Measurements from ENCODE around the gene BCCIP. TPM values are rescaled to one million over a fixed set of nuclear protein-coding genes. Genes with fewer than 3 reads are reported as not detected.

Gene BCCIP
- total and polyA plus RNA-seq, 2 of the 8 experiments (the other 6 are each of a cell fraction or from before 2014, with no cell fraction given), result 33.9 to 120 TPM

- TF ChIP-seq, protein P1, sequence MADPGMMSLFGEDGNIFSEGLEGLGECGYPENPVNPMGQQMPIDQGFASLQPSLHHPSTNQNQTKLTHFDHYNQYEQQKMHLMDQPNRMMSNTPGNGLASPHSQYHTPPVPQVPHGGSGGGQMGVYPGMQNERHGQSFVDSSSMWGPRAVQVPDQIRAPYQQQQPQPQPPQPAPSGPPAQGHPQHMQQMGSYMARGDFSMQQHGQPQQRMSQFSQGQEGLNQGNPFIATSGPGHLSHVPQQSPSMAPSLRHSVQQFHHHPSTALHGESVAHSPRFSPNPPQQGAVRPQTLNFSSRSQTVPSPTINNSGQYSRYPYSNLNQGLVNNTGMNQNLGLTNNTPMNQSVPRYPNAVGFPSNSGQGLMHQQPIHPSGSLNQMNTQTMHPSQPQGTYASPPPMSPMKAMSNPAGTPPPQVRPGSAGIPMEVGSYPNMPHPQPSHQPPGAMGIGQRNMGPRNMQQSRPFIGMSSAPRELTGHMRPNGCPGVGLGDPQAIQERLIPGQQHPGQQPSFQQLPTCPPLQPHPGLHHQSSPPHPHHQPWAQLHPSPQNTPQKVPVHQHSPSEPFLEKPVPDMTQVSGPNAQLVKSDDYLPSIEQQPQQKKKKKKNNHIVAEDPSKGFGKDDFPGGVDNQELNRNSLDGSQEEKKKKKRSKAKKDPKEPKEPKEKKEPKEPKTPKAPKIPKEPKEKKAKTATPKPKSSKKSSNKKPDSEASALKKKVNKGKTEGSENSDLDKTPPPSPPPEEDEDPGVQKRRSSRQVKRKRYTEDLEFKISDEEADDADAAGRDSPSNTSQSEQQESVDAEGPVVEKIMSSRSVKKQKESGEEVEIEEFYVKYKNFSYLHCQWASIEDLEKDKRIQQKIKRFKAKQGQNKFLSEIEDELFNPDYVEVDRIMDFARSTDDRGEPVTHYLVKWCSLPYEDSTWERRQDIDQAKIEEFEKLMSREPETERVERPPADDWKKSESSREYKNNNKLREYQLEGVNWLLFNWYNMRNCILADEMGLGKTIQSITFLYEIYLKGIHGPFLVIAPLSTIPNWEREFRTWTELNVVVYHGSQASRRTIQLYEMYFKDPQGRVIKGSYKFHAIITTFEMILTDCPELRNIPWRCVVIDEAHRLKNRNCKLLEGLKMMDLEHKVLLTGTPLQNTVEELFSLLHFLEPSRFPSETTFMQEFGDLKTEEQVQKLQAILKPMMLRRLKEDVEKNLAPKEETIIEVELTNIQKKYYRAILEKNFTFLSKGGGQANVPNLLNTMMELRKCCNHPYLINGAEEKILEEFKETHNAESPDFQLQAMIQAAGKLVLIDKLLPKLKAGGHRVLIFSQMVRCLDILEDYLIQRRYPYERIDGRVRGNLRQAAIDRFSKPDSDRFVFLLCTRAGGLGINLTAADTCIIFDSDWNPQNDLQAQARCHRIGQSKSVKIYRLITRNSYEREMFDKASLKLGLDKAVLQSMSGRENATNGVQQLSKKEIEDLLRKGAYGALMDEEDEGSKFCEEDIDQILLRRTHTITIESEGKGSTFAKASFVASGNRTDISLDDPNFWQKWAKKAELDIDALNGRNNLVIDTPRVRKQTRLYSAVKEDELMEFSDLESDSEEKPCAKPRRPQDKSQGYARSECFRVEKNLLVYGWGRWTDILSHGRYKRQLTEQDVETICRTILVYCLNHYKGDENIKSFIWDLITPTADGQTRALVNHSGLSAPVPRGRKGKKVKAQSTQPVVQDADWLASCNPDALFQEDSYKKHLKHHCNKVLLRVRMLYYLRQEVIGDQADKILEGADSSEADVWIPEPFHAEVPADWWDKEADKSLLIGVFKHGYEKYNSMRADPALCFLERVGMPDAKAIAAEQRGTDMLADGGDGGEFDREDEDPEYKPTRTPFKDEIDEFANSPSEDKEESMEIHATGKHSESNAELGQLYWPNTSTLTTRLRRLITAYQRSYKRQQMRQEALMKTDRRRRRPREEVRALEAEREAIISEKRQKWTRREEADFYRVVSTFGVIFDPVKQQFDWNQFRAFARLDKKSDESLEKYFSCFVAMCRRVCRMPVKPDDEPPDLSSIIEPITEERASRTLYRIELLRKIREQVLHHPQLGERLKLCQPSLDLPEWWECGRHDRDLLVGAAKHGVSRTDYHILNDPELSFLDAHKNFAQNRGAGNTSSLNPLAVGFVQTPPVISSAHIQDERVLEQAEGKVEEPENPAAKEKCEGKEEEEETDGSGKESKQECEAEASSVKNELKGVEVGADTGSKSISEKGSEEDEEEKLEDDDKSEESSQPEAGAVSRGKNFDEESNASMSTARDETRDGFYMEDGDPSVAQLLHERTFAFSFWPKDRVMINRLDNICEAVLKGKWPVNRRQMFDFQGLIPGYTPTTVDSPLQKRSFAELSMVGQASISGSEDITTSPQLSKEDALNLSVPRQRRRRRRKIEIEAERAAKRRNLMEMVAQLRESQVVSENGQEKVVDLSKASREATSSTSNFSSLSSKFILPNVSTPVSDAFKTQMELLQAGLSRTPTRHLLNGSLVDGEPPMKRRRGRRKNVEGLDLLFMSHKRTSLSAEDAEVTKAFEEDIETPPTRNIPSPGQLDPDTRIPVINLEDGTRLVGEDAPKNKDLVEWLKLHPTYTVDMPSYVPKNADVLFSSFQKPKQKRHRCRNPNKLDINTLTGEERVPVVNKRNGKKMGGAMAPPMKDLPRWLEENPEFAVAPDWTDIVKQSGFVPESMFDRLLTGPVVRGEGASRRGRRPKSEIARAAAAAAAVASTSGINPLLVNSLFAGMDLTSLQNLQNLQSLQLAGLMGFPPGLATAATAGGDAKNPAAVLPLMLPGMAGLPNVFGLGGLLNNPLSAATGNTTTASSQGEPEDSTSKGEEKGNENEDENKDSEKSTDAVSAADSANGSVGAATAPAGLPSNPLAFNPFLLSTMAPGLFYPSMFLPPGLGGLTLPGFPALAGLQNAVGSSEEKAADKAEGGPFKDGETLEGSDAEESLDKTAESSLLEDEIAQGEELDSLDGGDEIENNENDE (IDR thresholded peaks at IDR 0.05; ENCODE audit: insufficient replicate concordance, low read length), result no peak
- TF ChIP-seq SUZ12 (IDR thresholded peaks at IDR 0.05; ENCODE audit: low read length) (no peak), SAP30 (IDR thresholded peaks at IDR 0.05; ENCODE audit: insufficient read depth, insufficient replicate concordance, low read length) (no peak), NANOG (IDR thresholded peaks at IDR 0.05; ENCODE audit: insufficient read depth, low read depth, low read length, poor library complexity, severe bottlenecking) (no peak), CBX5 (IDR thresholded peaks at IDR 0.05; ENCODE audit: low read depth, low read length) (no peak), RAD21 (IDR thresholded peaks at IDR 0.05 in 1 of 2, conservative IDR thresholded peaks at IDR 0.05 in 1 of 2; ENCODE audit: low read depth in 2 of 2, low read length in 2 of 2) (no peak), CBX8 (IDR thresholded peaks at IDR 0.05; ENCODE audit: borderline replicate concordance, low read depth, low read length) (no peak), HDAC6 (IDR thresholded peaks at IDR 0.05; ENCODE audit: low read depth, low read length) (no peak), KDM1A (IDR thresholded peaks at IDR 0.05; ENCODE audit: borderline replicate concordance, low read length) (no peak), SRF (IDR thresholded peaks at IDR 0.05; ENCODE audit: low read depth, low read length) (no peak), POU5F1 (IDR thresholded peaks at IDR 0.05; ENCODE audit: low read depth, low read length) (no peak)
Observed at GRCh38 chr10:125865120-125865519, 41.8 kb downstream of the BCCIP start (continued).

Data from H1 (cell line).